Vagina (tissue), 2 donors: ENCODE results near the gene LZTS2.

Experiments
- POLR2A ChIP-seq, 2 donors: fragments of 450-650 bp; IDR thresholded peaks; one replicate each; pipeline ENCODE4 v1.6.1; 2017; ENCODE audit warnings: antibody characterized with exemption in 2 of 2, mild to moderate bottlenecking in 2 of 2, moderate library complexity in 2 of 2
- TF ChIP-seq, protein P1 (sequence below), 3 experiments: fragments of 450-650 bp in 2 of 3; fragments of 200-600 bp in 1 of 3; sonication (generic) in 1 of 3; IDR thresholded peaks; one replicate each; pipeline ENCODE4 v1.5.1; 2017 to 2019; ENCODE audit warnings: antibody characterized with exemption in 3 of 3, mild to moderate bottlenecking in 2 of 3, moderate library complexity in 2 of 3

DNA sequence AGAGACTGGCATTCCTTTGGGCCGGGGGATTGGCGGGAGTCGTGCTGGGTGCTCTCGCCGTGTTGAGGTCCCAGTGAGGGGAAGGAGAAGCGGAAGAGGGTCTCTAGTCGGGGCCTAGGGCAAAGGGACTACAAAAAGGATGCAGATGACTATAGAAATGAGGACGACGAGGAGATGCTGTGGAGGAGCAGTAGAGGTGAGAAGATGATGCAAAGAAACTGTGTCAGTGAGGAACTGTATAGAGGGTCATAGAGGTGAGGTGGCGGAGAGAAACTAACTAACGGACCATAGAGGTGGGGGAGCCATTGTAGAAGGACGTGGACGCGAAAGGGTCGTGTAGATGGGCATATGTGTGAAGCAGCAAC is 11.9 kb upstream of the LZTS2 start:
- TF ChIP-seq POLR2A (IDR thresholded peaks at IDR 0.05): no peak
- TF ChIP-seq, protein P1, sequence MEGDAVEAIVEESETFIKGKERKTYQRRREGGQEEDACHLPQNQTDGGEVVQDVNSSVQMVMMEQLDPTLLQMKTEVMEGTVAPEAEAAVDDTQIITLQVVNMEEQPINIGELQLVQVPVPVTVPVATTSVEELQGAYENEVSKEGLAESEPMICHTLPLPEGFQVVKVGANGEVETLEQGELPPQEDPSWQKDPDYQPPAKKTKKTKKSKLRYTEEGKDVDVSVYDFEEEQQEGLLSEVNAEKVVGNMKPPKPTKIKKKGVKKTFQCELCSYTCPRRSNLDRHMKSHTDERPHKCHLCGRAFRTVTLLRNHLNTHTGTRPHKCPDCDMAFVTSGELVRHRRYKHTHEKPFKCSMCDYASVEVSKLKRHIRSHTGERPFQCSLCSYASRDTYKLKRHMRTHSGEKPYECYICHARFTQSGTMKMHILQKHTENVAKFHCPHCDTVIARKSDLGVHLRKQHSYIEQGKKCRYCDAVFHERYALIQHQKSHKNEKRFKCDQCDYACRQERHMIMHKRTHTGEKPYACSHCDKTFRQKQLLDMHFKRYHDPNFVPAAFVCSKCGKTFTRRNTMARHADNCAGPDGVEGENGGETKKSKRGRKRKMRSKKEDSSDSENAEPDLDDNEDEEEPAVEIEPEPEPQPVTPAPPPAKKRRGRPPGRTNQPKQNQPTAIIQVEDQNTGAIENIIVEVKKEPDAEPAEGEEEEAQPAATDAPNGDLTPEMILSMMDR (IDR thresholded peaks at IDR 0.05): no peak
